22Rv1 (cell line): Measurements from ENCODE around the gene SCARF2.

ENCODE experiments used
- H3K27ac ChIP-seq: fragments of 450-650 bp; 2 replicates; pipeline ENCODE4 v1.5.1; 2017
- CTCF ChIP-seq: fragments of 450-650 bp; IDR thresholded peaks from 2 replicates; pipeline ENCODE4 v1.5.1; 2017; ENCODE audit warnings: mild to moderate bottlenecking
- ZFX ChIP-seq: fragments of 450-650 bp; IDR thresholded peaks from 2 replicates; pipeline ENCODE4 v1.6.1; 2017; ENCODE audit warnings: antibody characterized with exemption, borderline replicate concordance

SCARF2 gene

GRCh38 chr22:20424568-20424931 is 13.1 kb downstream of the SCARF2 start:
- no peak overlapping the region for H3K27ac ChIP-seq
- TF ChIP-seq CTCF, result no peak
- TF ChIP-seq ZFX, result no peak

GRCh38 chr22:20423906-20424551 is 13.6 kb downstream of the SCARF2 start:
- no peak overlapping the region for H3K27ac ChIP-seq
- TF ChIP-seq ZFX (no peak), CTCF (no peak)

- TF ChIP-seq ZFX, result no peak
- no peak for TF ChIP-seq CTCF
Observed at GRCh38 chr22:20423008-20423905, 14.4 kb downstream of the SCARF2 start.

GRCh38 chr22:20422271-20423007 is 15.2 kb downstream of the SCARF2 start:
- TF ChIP-seq CTCF, result no peak
- TF ChIP-seq ZFX, result no peak
- H3K27ac ChIP-seq, result no peak overlapping the region

More at GRCh38 chr22:20423008-20423905, 14.4 kb downstream of the SCARF2 start:
- no peak overlapping the region for H3K27ac ChIP-seq

GRCh38 chr22:20421507-20421874 is 16.1 kb downstream of the SCARF2 start:
- no peak for TF ChIP-seq CTCF
- TF ChIP-seq ZFX, result no peak

GRCh38 chr22:20420157-20420842 is 17.3 kb downstream of the SCARF2 start:
- no peak for TF ChIP-seq CTCF
- TF ChIP-seq ZFX, result no peak
- no peak overlapping the region for H3K27ac ChIP-seq

More at GRCh38 chr22:20421507-20421874, 16.1 kb downstream of the SCARF2 start:
- no peak overlapping the region for H3K27ac ChIP-seq
